ENCODE results near the gene UTP11.

Gene UTP11

DNA sequence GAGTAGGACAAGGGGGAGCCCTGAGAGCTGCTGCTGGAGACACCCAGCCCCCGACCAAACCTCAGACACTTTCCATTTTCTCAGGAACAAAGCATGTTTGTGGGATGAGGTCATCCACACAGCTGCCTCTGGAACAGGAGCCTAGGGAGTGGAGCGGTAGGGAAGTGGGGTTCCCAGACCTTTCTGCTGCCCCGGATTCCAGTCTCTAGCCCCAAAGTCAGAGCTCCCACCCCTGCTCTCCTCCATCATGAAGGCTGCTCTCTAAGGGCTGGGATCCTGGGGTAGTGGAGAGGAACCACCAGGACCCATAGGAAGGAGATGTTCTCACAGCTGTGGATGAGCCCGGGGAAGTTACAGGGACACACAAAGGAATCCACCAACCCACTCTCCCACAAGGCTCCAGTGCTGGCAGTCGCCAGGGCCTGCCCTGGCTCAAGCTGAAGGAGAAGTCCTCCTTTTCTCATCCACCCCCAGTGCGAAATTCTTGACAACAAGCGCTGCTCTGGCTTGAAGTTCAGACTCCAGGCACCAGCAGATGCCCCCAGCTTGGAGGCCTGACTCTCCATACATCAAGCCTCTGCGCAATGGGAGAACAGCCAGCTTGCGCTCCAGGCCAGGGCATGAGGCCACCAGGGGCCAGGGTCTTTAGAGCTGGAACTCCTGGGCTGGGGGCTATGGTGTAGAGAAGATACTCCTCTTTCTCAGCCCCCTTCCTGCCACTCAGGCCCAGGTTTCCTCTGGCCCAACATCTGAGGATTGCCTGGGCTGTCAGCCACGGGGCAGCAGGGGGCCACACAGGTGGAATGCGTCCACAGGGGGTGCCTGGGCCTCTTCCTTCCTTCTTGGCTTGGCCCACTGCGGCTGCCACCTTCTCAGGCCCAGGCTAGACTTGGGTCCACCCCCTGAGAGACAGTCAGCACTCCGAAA, 11.7 kb upstream of the UTP11 start:
- Histone ChIP-seq H3K4me3 (replicated peaks; ENCODE audit: low read depth, low read length) (no peak overlapping the region), H3K36me3 (ENCODE audit: control insufficient read depth, insufficient read depth, low read length) (peaks cover 15% of the 10 kb centered on the region), H3K27me3 (replicated peaks; ENCODE audit: control insufficient read depth, insufficient read depth, low read length) (no peaks in the 10 kb centered on the region)
- DNase-seq (ENCODE audit: extremely low read depth, insufficient read length) = no peak
- TF ChIP-seq, protein P1, sequence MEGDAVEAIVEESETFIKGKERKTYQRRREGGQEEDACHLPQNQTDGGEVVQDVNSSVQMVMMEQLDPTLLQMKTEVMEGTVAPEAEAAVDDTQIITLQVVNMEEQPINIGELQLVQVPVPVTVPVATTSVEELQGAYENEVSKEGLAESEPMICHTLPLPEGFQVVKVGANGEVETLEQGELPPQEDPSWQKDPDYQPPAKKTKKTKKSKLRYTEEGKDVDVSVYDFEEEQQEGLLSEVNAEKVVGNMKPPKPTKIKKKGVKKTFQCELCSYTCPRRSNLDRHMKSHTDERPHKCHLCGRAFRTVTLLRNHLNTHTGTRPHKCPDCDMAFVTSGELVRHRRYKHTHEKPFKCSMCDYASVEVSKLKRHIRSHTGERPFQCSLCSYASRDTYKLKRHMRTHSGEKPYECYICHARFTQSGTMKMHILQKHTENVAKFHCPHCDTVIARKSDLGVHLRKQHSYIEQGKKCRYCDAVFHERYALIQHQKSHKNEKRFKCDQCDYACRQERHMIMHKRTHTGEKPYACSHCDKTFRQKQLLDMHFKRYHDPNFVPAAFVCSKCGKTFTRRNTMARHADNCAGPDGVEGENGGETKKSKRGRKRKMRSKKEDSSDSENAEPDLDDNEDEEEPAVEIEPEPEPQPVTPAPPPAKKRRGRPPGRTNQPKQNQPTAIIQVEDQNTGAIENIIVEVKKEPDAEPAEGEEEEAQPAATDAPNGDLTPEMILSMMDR (IDR thresholded peaks at IDR 0.05; ENCODE audit: insufficient read depth, low read length, poor library complexity, severe bottlenecking) = no peak

DNA sequence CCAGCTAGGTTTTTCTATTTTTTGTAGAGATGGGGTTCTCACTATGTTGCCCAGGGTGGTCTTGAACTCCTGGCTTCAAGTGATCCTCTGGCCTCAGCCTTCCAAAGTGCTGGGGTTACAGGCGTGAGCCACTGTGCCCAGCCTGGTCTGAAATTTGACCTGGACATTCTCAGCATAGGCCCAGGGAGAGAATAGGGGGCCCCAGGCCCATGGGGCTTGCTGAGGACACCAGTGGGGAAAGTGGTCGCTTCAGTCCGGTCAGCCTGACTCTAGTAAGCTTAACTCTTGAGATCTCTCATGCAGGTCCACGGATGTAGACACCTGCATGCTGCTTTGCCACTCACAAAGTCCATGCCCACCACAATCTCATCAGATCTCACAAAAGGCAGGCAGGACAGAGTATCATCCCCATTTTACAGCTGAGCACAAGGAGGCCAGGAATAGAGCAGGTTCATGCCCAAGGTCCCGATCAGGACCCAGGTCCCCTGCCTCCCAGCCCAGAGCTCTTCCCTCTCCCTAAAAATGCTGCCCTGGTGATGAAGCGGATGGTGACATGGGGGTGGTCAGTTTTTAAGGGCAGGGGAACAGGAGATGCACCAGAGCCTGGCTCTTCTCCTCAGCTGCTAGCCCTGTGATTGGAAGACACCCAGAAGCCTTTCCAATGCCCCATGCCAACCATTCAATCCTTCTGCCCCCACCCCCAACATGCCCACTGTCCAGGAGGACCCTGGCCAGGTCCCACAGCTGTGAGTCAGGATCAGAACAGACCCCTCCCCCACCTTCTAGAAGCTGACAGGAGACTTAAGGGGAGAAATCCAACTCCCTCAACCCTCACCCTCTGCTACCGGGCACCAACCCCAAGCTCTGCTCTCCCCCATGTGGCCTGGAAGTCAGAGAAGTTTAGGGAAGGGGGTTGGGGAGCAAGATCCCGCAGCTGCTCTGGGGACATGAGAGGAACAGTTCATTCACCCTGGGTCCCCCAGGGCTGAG, 9.0 kb upstream of the UTP11 start:
- H3K4me3 ChIP-seq (replicated peaks; ENCODE audit: low read depth, low read length) = peak overlapping the region; percentile 76
- TF ChIP-seq, protein P1 (IDR thresholded peaks at IDR 0.05; ENCODE audit: insufficient read depth, low read length, poor library complexity, severe bottlenecking) = no peak
- peaks cover 4% of the 10 kb centered on the region for H3K36me3 ChIP-seq (ENCODE audit: control insufficient read depth, insufficient read depth, low read length)
- no peaks in the 10 kb centered on the region for H3K27me3 ChIP-seq (replicated peaks; ENCODE audit: control insufficient read depth, insufficient read depth, low read length)
- no peak for DNase-seq (ENCODE audit: extremely low read depth, insufficient read length)

DNA sequence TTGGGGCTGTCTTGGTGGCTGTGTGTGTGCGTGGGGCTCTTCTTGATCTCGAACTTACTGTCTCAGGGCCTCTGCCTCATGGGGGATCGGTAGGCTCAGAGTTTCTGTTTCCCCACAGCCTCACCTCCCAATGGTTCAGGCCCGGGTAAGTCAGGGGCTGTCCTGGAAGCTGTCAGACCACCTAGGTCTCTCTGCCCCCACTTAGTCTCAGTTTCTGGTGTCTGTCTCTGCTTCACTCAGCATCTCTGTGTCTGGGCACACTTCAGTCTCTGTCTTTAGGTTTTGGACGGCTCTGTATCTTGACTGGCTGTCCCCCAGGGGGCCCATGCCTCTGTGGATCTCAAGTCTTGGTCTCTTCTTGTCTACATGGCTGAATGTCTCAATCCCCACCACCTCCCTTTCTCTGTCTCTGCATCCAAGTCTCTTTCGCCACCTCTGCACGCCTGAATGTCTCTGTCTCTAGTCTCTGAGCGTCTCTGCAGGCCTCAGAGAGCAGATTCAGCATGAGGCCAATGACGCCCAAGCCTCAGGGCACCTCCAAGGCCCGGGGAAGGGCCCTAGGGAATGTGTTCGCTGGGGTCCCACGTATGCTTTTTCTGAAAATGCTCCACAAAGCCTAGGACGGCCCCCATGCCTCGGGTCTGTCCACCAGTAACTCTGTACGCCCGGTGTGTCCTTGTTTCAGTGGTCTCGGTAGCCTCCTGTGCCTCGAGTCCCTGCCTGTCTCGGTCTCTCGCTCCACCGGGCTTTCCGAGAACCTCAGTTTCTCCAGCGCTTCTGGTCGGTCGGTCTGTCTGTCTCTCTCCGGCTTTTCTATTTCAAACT, 8.0 kb upstream of the UTP11 start:
- no peak for DNase-seq (ENCODE audit: extremely low read depth, insufficient read length)
- TF ChIP-seq, protein P1 (IDR thresholded peaks at IDR 0.05; ENCODE audit: insufficient read depth, low read length, poor library complexity, severe bottlenecking) = no peak
- peaks cover 2% of the 10 kb centered on the region for H3K36me3 ChIP-seq (ENCODE audit: control insufficient read depth, insufficient read depth, low read length)
- no peaks in the 10 kb centered on the region for H3K27me3 ChIP-seq (replicated peaks; ENCODE audit: control insufficient read depth, insufficient read depth, low read length)
- peak overlapping the region; percentile 76 for H3K4me3 ChIP-seq (replicated peaks; ENCODE audit: low read depth, low read length)

DNA sequence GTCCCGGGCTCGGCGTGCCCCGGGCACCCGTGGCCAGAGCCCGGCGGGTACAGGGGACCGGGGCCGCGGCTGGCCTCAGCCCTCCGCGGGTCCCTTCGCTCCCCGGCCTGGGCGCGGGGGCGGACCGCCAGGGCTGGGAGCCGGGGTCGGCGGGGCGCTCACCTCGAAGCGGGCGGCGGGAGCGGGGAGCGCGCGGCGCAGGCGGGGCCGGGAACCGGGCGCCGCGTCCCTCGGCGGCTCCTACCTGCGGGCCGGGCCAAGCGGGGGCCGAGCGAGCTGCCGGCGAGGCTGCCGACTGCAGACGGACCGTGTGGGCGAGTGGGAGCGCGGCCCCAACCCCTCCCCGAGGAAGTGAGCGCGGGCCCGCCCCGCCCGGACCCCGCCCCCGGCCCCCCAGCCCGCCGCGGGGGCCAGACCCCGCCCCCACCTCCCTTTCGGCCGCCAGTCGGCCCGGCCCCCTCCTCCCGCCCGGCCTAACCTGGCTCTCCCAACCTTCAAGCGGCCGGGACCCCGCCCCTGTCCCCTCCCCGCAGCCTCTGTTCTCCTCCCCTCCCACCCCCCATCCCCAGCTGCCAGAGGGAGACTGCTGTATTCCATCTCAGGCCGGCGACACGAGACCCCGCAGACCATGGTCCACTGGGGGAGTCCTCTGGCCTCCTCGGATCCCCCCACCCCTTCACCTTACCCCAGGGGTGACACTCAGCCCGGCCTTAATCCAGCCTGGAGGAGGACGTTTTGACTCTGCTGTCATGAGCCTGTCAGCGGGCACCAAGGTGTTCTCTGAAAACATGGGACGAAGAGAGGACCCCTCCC, 7.1 kb upstream of the UTP11 start, which contains the start of gene FHL3:
Gene FHL3, minus strand, starts transcription at position 320 of the 813 bp plus-strand sequence. CDS start 6,102 bp downstream, outside the sequence.
- no peaks in the 10 kb centered on the region for H3K36me3 ChIP-seq (ENCODE audit: control insufficient read depth, insufficient read depth, low read length)
- DNase-seq (ENCODE audit: extremely low read depth, insufficient read length) = no peak
- TF ChIP-seq, protein P1 (IDR thresholded peaks at IDR 0.05; ENCODE audit: insufficient read depth, low read length, poor library complexity, severe bottlenecking) = no peak
- peak within 1 kb of the TSS; percentile 76 for H3K4me3 ChIP-seq (replicated peaks; ENCODE audit: low read depth, low read length)
- H3K27me3 ChIP-seq (replicated peaks; ENCODE audit: control insufficient read depth, insufficient read depth, low read length) = no peaks in the 10 kb centered on the region
